PFSK-1 (cell line): Measurements from ENCODE around the gene VAPB.

Source experiments
- FOXP2 ChIP-seq: optimal IDR thresholded peaks from 2 replicates; pipeline ENCODE3; 2011; ENCODE audit warnings: borderline replicate concordance, control low read depth, inconsistent platforms; ENCODE audit not compliant: insufficient read depth; ENCODE audit errors: extremely low read length, extremely low read depth
- POLR2AphosphoS5 ChIP-seq: IDR thresholded peaks from 2 replicates; pipeline ENCODE4 v1.6.1; 2012; ENCODE audit warnings: low read depth, mild to moderate bottlenecking, control low read depth, low read length, moderate library complexity
- REST ChIP-seq, 2 experiments: IDR thresholded peaks; 2 replicates each; pipeline versions ENCODE4 v1.6.1 to v1.8.0; 2011 to 2012; ENCODE audit warnings: low read depth in 2 of 2, low read length in 2 of 2, control low read depth in 1 of 2, inconsistent platforms in 1 of 2, mild to moderate bottlenecking in 1 of 2, moderate library complexity in 1 of 2; ENCODE audit not compliant: insufficient read depth in 1 of 2
- SIN3A ChIP-seq: IDR thresholded peaks from 2 replicates; pipeline ENCODE4 v1.6.1; 2012; ENCODE audit warnings: mild to moderate bottlenecking, low read length, moderate library complexity, borderline replicate concordance; ENCODE audit not compliant: insufficient read depth
- TAF1 ChIP-seq: IDR thresholded peaks from 2 replicates; pipeline ENCODE4 v1.6.1; 2012; ENCODE audit warnings: low read length, control low read depth, borderline replicate concordance; ENCODE audit not compliant: insufficient read depth

Gene VAPB

GRCh38 chr20:58377766-58378401 is 11.1 kb upstream of the VAPB start:
- TF ChIP-seq POLR2AphosphoS5 = no peak
- no peak for TF ChIP-seq SIN3A
- no peak for TF ChIP-seq REST (IDR thresholded peaks at IDR 0.05; ENCODE audit: insufficient read depth in 1 of 2, low read depth in 2 of 2, low read length in 2 of 2)
- TF ChIP-seq FOXP2 = no peak
- no peak for TF ChIP-seq TAF1

GRCh38 chr20:58378704-58379103 is 10.3 kb upstream of the VAPB start:
- TF ChIP-seq FOXP2 = no peak
- no peak for TF ChIP-seq TAF1
- no peak for TF ChIP-seq REST (IDR thresholded peaks at IDR 0.05; ENCODE audit: insufficient read depth in 1 of 2, low read depth in 2 of 2, low read length in 2 of 2)
- no peak for TF ChIP-seq POLR2AphosphoS5
- TF ChIP-seq SIN3A = no peak

- TF ChIP-seq FOXP2 = no peak
- TF ChIP-seq TAF1 = no peak
These were observed 7.4 kb upstream of the VAPB start for GRCh38 chr20:58381627-58382026.

- TF ChIP-seq REST (IDR thresholded peaks at IDR 0.05; ENCODE audit: insufficient read depth in 1 of 2, low read depth in 2 of 2, low read length in 2 of 2) = no peak
- TF ChIP-seq POLR2AphosphoS5 = no peak
- TF ChIP-seq TAF1 = no peak
These were observed 6.9 kb upstream of the VAPB start for GRCh38 chr20:58382096-58382495.

GRCh38 chr20:58384821-58385220 is 4.2 kb upstream of the VAPB start:
- TF ChIP-seq REST (IDR thresholded peaks at IDR 0.05; ENCODE audit: insufficient read depth in 1 of 2, low read depth in 2 of 2, low read length in 2 of 2) (no peak), SIN3A (no peak), TAF1 (no peak), FOXP2 (no peak), POLR2AphosphoS5 (no peak)
